Neuronal stem cell (in vitro differentiated cells): ENCODE results near the gene WHRN.

Experiments used
- DNase-seq: peaks from one replicate; pipeline ENCODE4 v3.0.0-alpha.2; 2013; ENCODE audit warnings: low spot score
- H2AFZ ChIP-seq: one replicate; pipeline ENCODE4 v1.6.1; 2013; ENCODE audit warnings: mild to moderate bottlenecking, low read length, inconsistent platforms
- H2AK5ac ChIP-seq: 2 replicates; pipeline ENCODE4 v1.6.1; 2013; ENCODE audit warnings: low read depth, mild to moderate bottlenecking, inconsistent platforms, low read length, moderate library complexity, mixed read lengths
- H2BK120ac ChIP-seq: 2 replicates; pipeline ENCODE4 v1.6.1; 2013; ENCODE audit warnings: low read depth, mild to moderate bottlenecking, inconsistent platforms, low read length, moderate library complexity, mixed read lengths
- H2BK12ac ChIP-seq: one replicate; pipeline ENCODE4 v1.6.1; 2013; ENCODE audit warnings: low read length, inconsistent platforms
- H2BK15ac ChIP-seq: 2 replicates; pipeline ENCODE4 v1.6.1; 2013; ENCODE audit warnings: mild to moderate bottlenecking, low read length, inconsistent platforms, mixed read lengths
- H2BK5ac ChIP-seq: one replicate; pipeline ENCODE4 v1.6.1; 2013; ENCODE audit warnings: inconsistent platforms, mild to moderate bottlenecking, low read length, moderate library complexity
- H3K14ac ChIP-seq: one replicate; pipeline ENCODE4 v1.6.1; 2013; ENCODE audit warnings: low read length, inconsistent platforms
- H3K18ac ChIP-seq: 2 replicates; pipeline ENCODE4 v1.6.1; 2013; ENCODE audit warnings: low read length, inconsistent platforms
- H3K23ac ChIP-seq: 2 replicates; pipeline ENCODE4 v1.6.1; 2013; ENCODE audit warnings: low read depth, mild to moderate bottlenecking, mixed read lengths, low read length, inconsistent platforms; ENCODE audit not compliant: poor library complexity
- H3K27ac ChIP-seq: replicated peaks from 3 replicates; pipeline ENCODE4 v1.5.1; 2013; ENCODE audit warnings: low read length, inconsistent platforms
- H3K27me3 ChIP-seq, 3 experiments: 2 replicates each; pipeline ENCODE4 v1.6.1; 2013; ENCODE audit warnings: low read length in 3 of 3, mild to moderate bottlenecking in 2 of 3, inconsistent platforms in 1 of 3, low read depth in 1 of 3, mixed read lengths in 1 of 3, moderate library complexity in 1 of 3; ENCODE audit not compliant: control insufficient read depth in 3 of 3, insufficient read depth in 3 of 3
- H3K36me3 ChIP-seq, 2 donors: replicated peaks in 1 of 2; 2 replicates each; pipeline ENCODE4 v1.6.1; 2013; ENCODE audit warnings: low read length in 2 of 2; ENCODE audit not compliant: control insufficient read depth in 2 of 2, insufficient read depth in 2 of 2
- H3K4ac ChIP-seq: 2 replicates; pipeline ENCODE4 v1.6.1; 2013; ENCODE audit warnings: inconsistent platforms, mild to moderate bottlenecking, low read length, moderate library complexity
- H3K4me1 ChIP-seq, 2 donors: 1 replicate in 1 of 2; 2 replicates in 1 of 2; pipeline ENCODE4 v1.6.1; 2013; ENCODE audit warnings: low read length in 2 of 2, low read depth in 1 of 2; ENCODE audit not compliant: control insufficient read depth in 2 of 2, insufficient read depth in 1 of 2
- H3K4me2 ChIP-seq: one replicate; pipeline ENCODE4 v1.6.1; 2013; ENCODE audit warnings: mild to moderate bottlenecking, low read length, inconsistent platforms; ENCODE audit not compliant: insufficient read depth, poor library complexity, severe bottlenecking
- H3K4me3 ChIP-seq, 2 donors: 2 replicates each; pipeline ENCODE4 v1.5.1; 2013; ENCODE audit warnings: low read length in 2 of 2, mild to moderate bottlenecking in 2 of 2, inconsistent platforms in 1 of 2, moderate library complexity in 1 of 2
- H3K79me1 ChIP-seq: one replicate; pipeline ENCODE4 v1.6.1; 2013; ENCODE audit warnings: low read depth, mild to moderate bottlenecking, inconsistent platforms, low read length, moderate library complexity
- H3K9ac ChIP-seq: one replicate; pipeline ENCODE4 v1.6.1; 2013; ENCODE audit warnings: mild to moderate bottlenecking, low read depth, low read length, inconsistent platforms; ENCODE audit not compliant: poor library complexity
- H3K9me3 ChIP-seq, 2 donors: replicated peaks in 1 of 2; 2 replicates each; pipeline versions ENCODE3 to v1.6.1; 2013; ENCODE audit warnings: low read length in 2 of 2, mild to moderate bottlenecking in 2 of 2, inconsistent platforms in 1 of 2, low read depth in 1 of 2, mixed read lengths in 1 of 2, moderate library complexity in 1 of 2; ENCODE audit not compliant: control insufficient read depth in 2 of 2, insufficient read depth in 1 of 2
- H4K8ac ChIP-seq: one replicate; pipeline ENCODE4 v1.6.1; 2013; ENCODE audit warnings: low read depth, mild to moderate bottlenecking, inconsistent platforms, low read length, moderate library complexity
- H4K91ac ChIP-seq: one replicate; pipeline ENCODE4 v1.6.1; 2013; ENCODE audit warnings: low read length, low read depth, mild to moderate bottlenecking, inconsistent platforms; ENCODE audit not compliant: poor library complexity
- WGBS, 2 donors: extraction: QIAGEN DNeasy Blood & Tissue Kit; methylation state at CpG; one replicate each; pipeline ENCODE4 v1.1.7; 2013; ENCODE audit warnings: missing lambda C conversion rate in 2 of 2, mixed read lengths in 1 of 2; ENCODE audit not compliant: insufficient read length in 2 of 2, insufficient replicate concordance in 1 of 2; ENCODE audit errors: extremely low coverage in 2 of 2; 5-methylcytosine and 5-hydroxymethylcytosine counted together

WHRN gene

GRCh38 chr9:114500697-114501292, 4.5 kb downstream of the WHRN start:
- no peaks in the 10 kb centered on the region for H3K9me3 ChIP-seq
- no peak overlapping the region for H2BK120ac ChIP-seq
- H3K79me1 ChIP-seq: no peaks in the 10 kb centered on the region
- peak overlapping the region in 1 of 2 donors; percentile 48 for H3K4me3 ChIP-seq
- H3K14ac ChIP-seq: no peak overlapping the region
- no peak overlapping the region for H4K91ac ChIP-seq
- no peak overlapping the region for H2AK5ac ChIP-seq
- H3K4me2 ChIP-seq: no peak overlapping the region
- H3K4ac ChIP-seq: no peak overlapping the region
- H3K36me3 ChIP-seq: no peaks in the 10 kb centered on the region
- H3K18ac ChIP-seq: peak overlapping the region; percentile 63
- H3K23ac ChIP-seq: no peak overlapping the region
- no peak overlapping the region for H2BK12ac ChIP-seq
- H3K27me3 ChIP-seq: peaks cover 0 to 3% (median 0%) of the 10 kb centered on the region in 3 experiments
- no CpG with 5 or more reads among the region's 3 CpGs for WGBS, 2 donors
- no peak overlapping the region for H3K9ac ChIP-seq
- DNase-seq: no peak
- no peak overlapping the region for H3K27ac ChIP-seq
- no peak overlapping the region for H2BK5ac ChIP-seq
- H3K4me1 ChIP-seq: peaks cover 24 to 47% of the 10 kb centered on the region in 2 donors
- H2BK15ac ChIP-seq: no peak overlapping the region
- no peak overlapping the region for H2AFZ ChIP-seq
- no peak overlapping the region for H4K8ac ChIP-seq

DNA sequence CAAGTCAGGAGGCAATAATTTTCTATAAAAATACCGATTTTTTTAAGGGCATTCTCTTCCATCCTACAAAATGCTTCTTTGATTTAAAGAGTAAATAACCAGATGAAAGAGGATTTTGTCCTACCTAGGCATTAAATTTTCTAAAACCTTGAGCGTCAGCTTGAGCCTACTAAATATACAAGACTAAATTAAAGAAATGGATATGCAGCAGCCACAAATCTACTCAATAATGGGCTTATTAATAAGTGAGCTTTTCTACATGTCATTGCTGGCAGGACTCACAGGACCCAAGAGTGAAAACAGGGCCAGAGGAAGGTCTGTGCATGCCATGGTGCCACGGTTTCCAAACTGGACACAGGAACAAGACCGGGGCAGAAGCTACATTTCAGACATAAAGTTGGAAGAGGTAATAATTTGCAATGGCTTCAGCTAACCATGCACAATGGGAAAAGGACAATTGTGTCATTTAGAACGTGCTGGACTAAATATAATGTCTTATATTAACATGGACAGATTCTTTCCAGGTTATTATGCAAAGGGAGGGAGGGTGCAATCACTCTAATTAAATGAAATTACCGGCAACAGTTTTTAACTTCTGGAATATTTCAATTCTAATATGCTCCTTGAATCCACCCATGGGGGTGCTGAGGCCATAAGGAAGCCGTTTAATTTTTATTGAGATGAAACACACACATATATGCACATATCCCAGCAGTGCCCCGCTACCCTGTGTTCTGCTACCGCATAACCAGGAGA, 5.2 kb downstream of the WHRN start:
- Histone ChIP-seq H3K27me3 (peaks cover 0 to 3% (median 0%) of the 10 kb centered on the region in 3 experiments), H3K4ac (no peak overlapping the region), H4K8ac (no peak overlapping the region), H3K27ac (no peak overlapping the region), H4K91ac (no peak overlapping the region), H3K14ac (no peak overlapping the region), H2AK5ac (no peak overlapping the region), H3K9ac (no peak overlapping the region), H2BK120ac (no peak overlapping the region), H3K79me1 (no peaks in the 10 kb centered on the region), H3K4me2 (no peak overlapping the region), H3K4me1 (peaks cover 24 to 49% of the 10 kb centered on the region in 2 donors), H2BK15ac (no peak overlapping the region), H3K4me3 (no peak overlapping the region), H3K9me3 (no peaks in the 10 kb centered on the region), H2AFZ (no peak overlapping the region), H3K23ac (no peak overlapping the region), H2BK5ac (no peak overlapping the region), H3K36me3 (no peaks in the 10 kb centered on the region), H2BK12ac (no peak overlapping the region), H3K18ac (no peak overlapping the region)
- no peak for DNase-seq
- WGBS, 2 donors: no CpG with 5 or more reads among the region's 9 CpGs

DNA sequence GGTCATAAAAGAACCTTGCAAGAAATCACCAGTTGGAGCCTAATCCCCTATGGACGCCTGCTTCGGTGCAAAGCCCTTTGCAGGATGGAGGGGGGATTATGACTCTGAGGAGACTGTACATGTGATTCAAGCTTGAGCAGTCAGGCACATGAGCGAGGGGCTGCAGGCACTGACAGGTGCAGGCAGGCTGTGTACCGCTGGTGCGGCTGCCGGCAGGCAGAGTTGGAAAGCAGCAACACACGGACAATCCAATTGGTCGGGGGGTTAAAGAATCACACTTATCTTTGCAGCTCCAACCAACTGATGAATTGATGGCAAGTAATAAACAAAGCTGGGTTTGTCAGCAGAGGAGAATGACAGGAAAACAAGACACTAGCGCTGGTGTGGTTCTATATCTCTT, 5.7 kb downstream of the WHRN start:
- Histone ChIP-seq H2BK120ac (no peak overlapping the region), H3K4me3 (no peak overlapping the region), H2BK15ac (no peak overlapping the region), H3K9me3 (no peaks in the 10 kb centered on the region), H3K4ac (no peak overlapping the region), H4K91ac (no peak overlapping the region), H3K27me3 (no peaks in the 10 kb centered on the region), H3K14ac (no peak overlapping the region), H2BK5ac (no peak overlapping the region), H2BK12ac (no peak overlapping the region), H3K79me1 (no peaks in the 10 kb centered on the region), H3K9ac (no peak overlapping the region), H3K27ac (no peak overlapping the region), H2AFZ (no peak overlapping the region), H3K4me1 (peaks cover 24 to 51% of the 10 kb centered on the region in 2 donors), H3K23ac (no peak overlapping the region), H3K36me3 (no peaks in the 10 kb centered on the region), H4K8ac (no peak overlapping the region), H2AK5ac (no peak overlapping the region), H3K4me2 (no peak overlapping the region), H3K18ac (no peak overlapping the region)
- peak; percentile 27 for DNase-seq
- WGBS, 2 donors: no CpG with 5 or more reads among the region's 9 CpGs

GRCh38 chr9:114497727-114498382, 7.4 kb downstream of the WHRN start:
- no peaks in the 10 kb centered on the region for H3K9me3 ChIP-seq
- H3K27ac ChIP-seq: no peak overlapping the region
- no peak overlapping the region for H2BK5ac ChIP-seq
- no peak overlapping the region for H3K23ac ChIP-seq
- H4K8ac ChIP-seq: no peak overlapping the region
- no peak overlapping the region for H2BK15ac ChIP-seq
- no peak overlapping the region for H2AK5ac ChIP-seq
- H3K36me3 ChIP-seq: no peaks in the 10 kb centered on the region
- H3K4me1 ChIP-seq: peaks cover 19 to 38% of the 10 kb centered on the region in 2 donors
- no peaks in the 10 kb centered on the region for H3K27me3 ChIP-seq
- no peak for DNase-seq
- H3K4ac ChIP-seq: no peak overlapping the region
- H3K4me2 ChIP-seq: no peak overlapping the region
- H4K91ac ChIP-seq: no peak overlapping the region
- no peak overlapping the region for H2BK120ac ChIP-seq
- H2BK12ac ChIP-seq: peak overlapping the region; percentile 33
- no peak overlapping the region for H2AFZ ChIP-seq
- H3K9ac ChIP-seq: no peak overlapping the region
- H3K14ac ChIP-seq: no peak overlapping the region
- H3K4me3 ChIP-seq: no peak overlapping the region
- H3K18ac ChIP-seq: no peak overlapping the region
- no CpG with 5 or more reads among the region's 7 CpGs for WGBS, 2 donors
- H3K79me1 ChIP-seq: no peaks in the 10 kb centered on the region
